Mucosa of descending colon (tissue), 3 donors: ENCODE data around the gene IL9R. TPM values are rescaled to one million over a fixed set of nuclear protein-coding genes. Genes with fewer than 3 reads are reported as not detected.

Experiments
- ATAC-seq: fragments of 200-7000 bp; cut with Tn5 transposase; one replicate; pipeline ENCODE4 v1.9.1; 2020; ENCODE audit warnings: mild to moderate bottlenecking, moderate library complexity
- DNase-seq, 3 donors: peaks; one replicate each; pipeline ENCODE4 v3.0.0-alpha.2; 2020
- H3K36me3 ChIP-seq: fragments of 200-600 bp; one replicate; pipeline ENCODE4 v1.8.0; 2021; ENCODE audit warnings: low read depth, mild to moderate bottlenecking
- H3K4me1 ChIP-seq: fragments of 200-600 bp; one replicate; pipeline ENCODE4 v1.8.0; 2021; ENCODE audit warnings: low read depth, mild to moderate bottlenecking
- H3K4me3 ChIP-seq: fragments of 200-600 bp; one replicate; pipeline ENCODE4 v1.8.0; 2021; ENCODE audit warnings: mild to moderate bottlenecking
- H3K9me3 ChIP-seq: fragments of 200-600 bp; one replicate; pipeline ENCODE4 v1.8.0; 2021; ENCODE audit warnings: mild to moderate bottlenecking
- CTCF ChIP-seq: fragments of 200-600 bp; IDR thresholded peaks from one replicate; pipeline ENCODE4 v1.8.0; 2022; ENCODE audit warnings: antibody characterized with exemption, mild to moderate bottlenecking
- intact Hi-C, 2 donors: fragments of 100-400 bp; cut with DNase I in 1 of 2; cut with micrococcal nuclease in 1 of 2; formaldehyde crosslinking; loops; one replicate each; pipeline versions ENCODE4 v1.11.0 to v1.11.1; 2022; cut with DNase I, micrococcal nuclease
- total RNA-seq, 3 donors: library from RNA; stranded (reverse); fragmentation: NEBNext Ultra II Directional in 2 of 3; extraction: Animal tissue kit (Norgen Biotek cat#: 25700) in 2 of 3; gene quantifications; one replicate each; pipeline versions ENCODE4 v1.2.1 to v1.2.4, GENCODE V29; 2021 to 2023
- donor health status: DM: no; HTN: no; CAD: no; lungs with moderate emphysema.
- donor health status: DM: no; HTN: no; CAD: no.
- donor health status: DM: no; HTN: yes; CAD: no.

The IL9R gene
- total RNA-seq, 3 donors from 2014 or later: 0.63 to 2.4 (median 1.0) TPM

GRCh38 chrX:155956099-155956498 lies 41.4 kb upstream of the IL9R start:
- intact Hi-C loops: no loop called here
- Histone ChIP-seq H3K36me3 (no peaks in the 10 kb centered on the region), H3K9me3 (no peaks in the 10 kb centered on the region), H3K4me1 (no peaks in the 10 kb centered on the region), H3K4me3 (no peak overlapping the region)
- DNase-seq (no peak), ATAC-seq (no peak)
- TF ChIP-seq CTCF: no peak

- Histone ChIP-seq H3K9me3 (no peaks in the 10 kb centered on the region), H3K36me3 (no peaks in the 10 kb centered on the region), H3K4me1 (no peaks in the 10 kb centered on the region), H3K4me3 (no peak overlapping the region)
- no peak for TF ChIP-seq CTCF
- ATAC-seq (no peak), DNase-seq (peak in 1 of 3 donors; percentile 18)
- intact Hi-C loops: no loop called here
Observed at GRCh38 chrX:155956649-155957048, 40.8 kb upstream of the IL9R start.

GRCh38 chrX:155957843-155958242 lies 39.7 kb upstream of the IL9R start:
- Histone ChIP-seq H3K36me3 (no peaks in the 10 kb centered on the region), H3K4me3 (no peak overlapping the region), H3K9me3 (no peaks in the 10 kb centered on the region), H3K4me1 (no peaks in the 10 kb centered on the region)
- ATAC-seq (no peak), DNase-seq (no peak)
- TF ChIP-seq CTCF: no peak
- intact Hi-C loops: no loop called here

- ATAC-seq (no peak), DNase-seq (no peak)
- Histone ChIP-seq H3K9me3 (peaks cover under 1% of the 10 kb centered on the region), H3K4me1 (no peaks in the 10 kb centered on the region), H3K36me3 (no peaks in the 10 kb centered on the region), H3K4me3 (no peak overlapping the region)
- no peak for TF ChIP-seq CTCF
- intact Hi-C loops: no loop called here
Observed at GRCh38 chrX:155959018-155959587, 38.4 kb upstream of the IL9R start.

GRCh38 chrX:155962906-155963305 lies 34.6 kb upstream of the IL9R start:
- DNase-seq (no peak), ATAC-seq (peak; percentile 11)
- intact Hi-C loops: no loop called here
- no peak for TF ChIP-seq CTCF
- Histone ChIP-seq H3K4me3 (no peak overlapping the region), H3K9me3 (peaks cover 3% of the 10 kb centered on the region), H3K36me3 (no peaks in the 10 kb centered on the region), H3K4me1 (no peaks in the 10 kb centered on the region)

- intact Hi-C loops: no loop called here
- Histone ChIP-seq H3K4me1 (no peaks in the 10 kb centered on the region), H3K9me3 (peaks cover 3% of the 10 kb centered on the region), H3K36me3 (no peaks in the 10 kb centered on the region), H3K4me3 (no peak overlapping the region)
- peak; percentile 51 for ATAC-seq
- no peak for TF ChIP-seq CTCF
- no peak for DNase-seq
Observed at GRCh38 chrX:155966876-155967275, 30.6 kb upstream of the IL9R start.
